Body of pancreas (tissue), 4 donors: ENCODE data around the gene SLC9A8.

ENCODE experiments used
- POLR2A ChIP-seq, 3 donors: fragments of 450-650 bp; IDR thresholded peaks; one replicate each; pipeline ENCODE4 v1.6.1; 2016; ENCODE audit warnings: antibody characterized with exemption in 3 of 3, mild to moderate bottlenecking in 2 of 3
- TF ChIP-seq, protein P1 (sequence below), 7 experiments: fragments of 450-650 bp in 4 of 7; fragments of 200-600 bp in 3 of 7; sonication (generic) in 3 of 7; IDR thresholded peaks; one replicate each; pipeline ENCODE4 v1.5.1; 2016 to 2019; ENCODE audit warnings: antibody characterized with exemption in 7 of 7

DNA sequence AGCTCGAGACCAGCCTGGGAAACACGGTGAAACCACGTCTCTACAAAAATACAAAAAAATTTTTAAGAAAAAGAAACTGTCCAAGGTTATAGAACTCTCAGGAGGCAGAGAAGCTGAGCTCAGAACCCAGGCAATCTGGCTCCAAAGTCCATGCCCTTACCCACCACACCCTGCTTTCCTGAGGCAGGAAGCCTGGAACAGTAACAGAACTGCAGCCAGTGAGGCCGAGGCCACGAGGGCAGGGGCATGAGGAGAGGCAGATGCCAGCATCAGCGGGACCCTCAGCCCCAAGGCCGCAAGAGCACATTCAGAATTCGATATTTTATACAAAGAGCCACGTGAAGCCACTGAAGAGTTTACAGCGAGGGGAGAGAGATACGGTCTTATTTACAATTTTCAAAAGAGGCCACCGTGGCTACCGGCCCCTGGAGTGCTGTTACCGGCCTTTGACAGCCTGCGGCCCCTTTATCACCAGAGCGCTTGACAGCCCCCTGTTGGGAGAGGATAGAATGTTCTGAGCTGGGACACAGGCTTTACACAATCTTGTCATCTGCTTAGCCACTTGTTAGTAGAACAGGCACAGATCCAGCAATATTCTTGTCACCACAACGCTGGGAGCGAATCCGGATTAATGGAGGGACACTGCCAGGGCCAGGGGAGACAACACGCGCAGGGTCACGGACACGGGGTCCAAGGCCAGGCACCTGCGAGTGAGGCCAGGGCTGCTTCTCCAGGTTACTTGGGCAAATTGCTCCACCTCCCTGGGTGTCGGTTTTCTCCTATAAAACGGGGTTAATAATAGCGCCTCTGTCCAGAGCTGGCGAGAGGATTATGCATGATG is 97.1 kb downstream of the SLC9A8 start:
- TF ChIP-seq, protein P1, sequence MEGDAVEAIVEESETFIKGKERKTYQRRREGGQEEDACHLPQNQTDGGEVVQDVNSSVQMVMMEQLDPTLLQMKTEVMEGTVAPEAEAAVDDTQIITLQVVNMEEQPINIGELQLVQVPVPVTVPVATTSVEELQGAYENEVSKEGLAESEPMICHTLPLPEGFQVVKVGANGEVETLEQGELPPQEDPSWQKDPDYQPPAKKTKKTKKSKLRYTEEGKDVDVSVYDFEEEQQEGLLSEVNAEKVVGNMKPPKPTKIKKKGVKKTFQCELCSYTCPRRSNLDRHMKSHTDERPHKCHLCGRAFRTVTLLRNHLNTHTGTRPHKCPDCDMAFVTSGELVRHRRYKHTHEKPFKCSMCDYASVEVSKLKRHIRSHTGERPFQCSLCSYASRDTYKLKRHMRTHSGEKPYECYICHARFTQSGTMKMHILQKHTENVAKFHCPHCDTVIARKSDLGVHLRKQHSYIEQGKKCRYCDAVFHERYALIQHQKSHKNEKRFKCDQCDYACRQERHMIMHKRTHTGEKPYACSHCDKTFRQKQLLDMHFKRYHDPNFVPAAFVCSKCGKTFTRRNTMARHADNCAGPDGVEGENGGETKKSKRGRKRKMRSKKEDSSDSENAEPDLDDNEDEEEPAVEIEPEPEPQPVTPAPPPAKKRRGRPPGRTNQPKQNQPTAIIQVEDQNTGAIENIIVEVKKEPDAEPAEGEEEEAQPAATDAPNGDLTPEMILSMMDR (IDR thresholded peaks at IDR 0.05), result peak in 4 of 7 experiments; percentile 18 to 41 (median 36)
- no peak for TF ChIP-seq POLR2A (IDR thresholded peaks at IDR 0.05)
